Bone marrow (tissue), 2 donors: ENCODE data around the gene PRPH2.
A peak's percentile ranks its signal among the peaks of the same experiment; 100 is the strongest.
"Not testable (repeated sequence)": the region's sequence is repeated elsewhere in the genome, so short reads cannot be mapped to it uniquely, and the experiment has no call there.

Experiments used
- DNase-seq, 2 donors: peaks; one replicate each; lab custom pipeline; 2025; lab: John Stamatoyannopoulos, UW

PRPH2 gene

DNA sequence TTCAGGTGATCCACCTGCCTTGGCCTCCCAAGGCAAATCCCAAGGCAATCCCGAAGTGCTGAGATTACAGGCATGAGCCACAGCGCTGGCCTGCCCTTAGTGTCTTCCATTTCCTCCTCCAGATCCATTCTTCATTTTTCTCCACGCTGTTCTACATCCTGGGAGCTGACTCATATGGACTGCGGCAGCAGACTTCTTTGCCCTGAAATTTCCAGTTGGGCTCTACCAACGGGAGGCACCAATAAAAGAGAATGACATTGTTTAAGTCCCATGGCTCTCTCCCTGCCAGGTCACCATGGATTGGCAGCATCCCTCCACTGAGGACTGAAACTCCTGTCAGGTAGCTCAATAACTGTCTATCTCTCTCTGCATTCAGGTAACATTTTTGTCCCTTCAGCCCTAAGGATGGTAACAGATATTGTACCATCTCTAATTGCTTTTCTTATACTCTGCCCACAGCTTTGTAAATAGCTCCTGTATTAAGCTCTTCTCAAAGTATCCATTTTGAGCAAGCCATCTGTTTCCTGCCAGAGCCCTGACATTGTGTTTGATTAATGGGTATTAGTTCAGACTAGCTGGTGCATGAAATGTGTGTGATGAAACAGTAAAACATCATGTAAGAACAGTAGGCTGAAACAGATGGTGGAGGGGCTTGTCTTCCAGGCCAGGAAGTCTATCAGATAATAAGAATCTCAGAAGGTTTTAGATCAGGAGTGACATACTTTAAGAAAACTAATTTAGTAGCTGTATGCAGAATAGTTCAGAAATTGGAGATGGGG is 19.9 kb upstream of the PRPH2 start:
- DNase-seq, result peak in 1 of 2 donors; percentile 86

DNA sequence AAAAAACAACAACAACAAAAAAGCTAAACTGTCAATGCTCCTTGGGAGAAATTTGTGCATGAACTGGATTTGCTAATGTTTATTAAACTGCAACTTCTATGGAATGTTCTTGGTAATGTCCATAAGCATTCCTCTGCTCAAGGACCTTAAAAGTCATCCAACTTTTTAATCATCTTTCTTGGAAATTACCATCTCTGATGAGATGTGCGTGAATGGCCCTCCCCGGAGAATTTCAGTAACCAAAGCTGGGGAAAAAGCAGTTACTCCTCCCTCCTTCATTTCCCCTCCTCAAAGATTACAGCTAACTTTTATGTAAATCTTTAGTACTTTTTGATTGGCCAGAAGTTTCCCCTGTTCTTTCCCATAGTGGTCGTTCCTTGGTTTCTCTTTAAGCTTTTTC is 18.3 kb upstream of the PRPH2 start:
- no peak for DNase-seq

DNA sequence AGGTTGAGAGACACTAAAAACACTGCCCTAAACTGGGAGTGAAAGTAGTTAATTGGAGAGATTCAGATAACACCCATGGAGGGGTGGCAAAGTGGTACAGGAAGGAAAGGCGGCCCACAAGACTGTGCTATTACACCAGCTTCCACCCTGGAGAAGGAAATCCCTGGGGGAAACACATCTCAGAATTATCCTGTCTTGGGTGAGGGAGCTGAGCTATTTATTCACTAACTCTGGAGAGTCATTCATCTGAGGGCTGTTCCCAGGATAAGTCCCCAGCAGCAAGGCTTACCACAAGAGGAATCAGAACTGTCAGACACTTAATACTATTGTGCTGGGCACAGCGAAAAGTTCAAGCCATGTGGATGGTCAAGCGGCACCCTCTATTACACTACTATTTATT is 13.6 kb upstream of the PRPH2 start:
- no peak for DNase-seq

DNA sequence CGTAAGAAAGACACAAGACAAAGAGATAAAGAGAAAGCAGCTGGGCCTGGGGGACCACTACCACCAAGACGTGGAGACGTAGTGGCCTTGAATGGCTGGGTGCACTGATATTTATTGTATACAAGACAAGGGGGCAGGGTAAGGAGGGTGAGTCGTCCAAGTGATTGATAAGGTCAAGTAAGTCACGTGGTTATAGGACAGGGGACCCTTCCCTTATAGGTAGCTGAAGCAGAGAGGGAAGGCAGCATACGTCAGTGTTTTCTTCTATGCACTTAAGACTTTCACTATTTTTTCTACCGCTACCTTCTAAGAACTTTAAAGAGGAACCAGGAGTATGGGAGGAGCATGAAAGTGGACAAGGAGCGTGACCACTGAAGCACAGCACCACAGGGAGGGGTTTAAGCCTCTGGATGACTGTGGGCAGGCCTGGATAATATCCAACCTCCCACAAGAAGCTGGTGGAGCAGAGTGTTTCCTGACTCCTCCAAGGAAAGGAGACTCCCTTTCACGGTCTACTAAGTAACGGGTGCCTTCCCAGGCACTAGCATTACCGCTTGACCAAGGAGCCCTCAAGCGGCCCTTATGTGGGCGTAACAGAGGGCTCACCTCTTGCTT is 11.6 kb upstream of the PRPH2 start:
- DNase-seq, result not testable (repeated sequence)

DNA sequence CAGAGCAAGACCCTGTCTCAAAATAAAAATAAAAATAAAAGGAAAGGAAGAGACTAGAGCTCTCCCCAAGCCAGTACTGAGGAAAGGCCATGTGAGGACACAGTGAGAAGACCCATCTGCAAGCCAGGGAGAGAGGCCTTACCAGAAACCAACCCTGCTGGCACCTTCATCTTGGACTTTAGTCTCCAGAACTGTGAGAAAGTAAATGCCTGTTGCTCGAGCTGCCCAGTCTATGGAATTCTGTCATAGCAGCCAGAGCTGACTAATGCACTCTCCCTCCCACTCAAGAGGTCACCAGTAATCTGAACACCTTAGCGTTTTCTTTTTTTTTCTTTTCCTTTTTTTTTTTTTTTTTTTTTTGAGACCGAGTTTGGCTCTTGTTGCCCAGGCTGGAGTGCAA is 7.3 kb upstream of the PRPH2 start:
- DNase-seq, result no peak

DNA sequence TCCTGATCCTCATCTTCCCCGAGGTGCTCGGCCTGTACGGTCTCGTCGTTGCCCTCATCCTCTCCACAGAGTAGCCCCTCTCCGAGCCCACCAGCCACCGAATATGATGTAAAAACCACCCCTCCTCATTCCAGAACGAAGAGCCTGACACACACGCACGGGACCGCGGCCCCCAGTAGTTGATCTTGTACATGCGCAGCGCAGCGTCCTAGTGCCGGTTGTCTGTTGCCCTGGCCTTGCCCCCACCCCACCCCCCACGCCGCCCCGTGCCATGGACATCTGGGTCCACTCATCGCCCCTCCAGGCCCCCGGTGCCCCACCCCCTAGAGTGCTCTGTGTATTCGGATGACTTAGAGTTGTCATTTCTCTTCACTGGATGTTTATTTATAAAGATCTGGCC is 5.2 kb upstream of the PRPH2 start:
- no peak for DNase-seq

DNA sequence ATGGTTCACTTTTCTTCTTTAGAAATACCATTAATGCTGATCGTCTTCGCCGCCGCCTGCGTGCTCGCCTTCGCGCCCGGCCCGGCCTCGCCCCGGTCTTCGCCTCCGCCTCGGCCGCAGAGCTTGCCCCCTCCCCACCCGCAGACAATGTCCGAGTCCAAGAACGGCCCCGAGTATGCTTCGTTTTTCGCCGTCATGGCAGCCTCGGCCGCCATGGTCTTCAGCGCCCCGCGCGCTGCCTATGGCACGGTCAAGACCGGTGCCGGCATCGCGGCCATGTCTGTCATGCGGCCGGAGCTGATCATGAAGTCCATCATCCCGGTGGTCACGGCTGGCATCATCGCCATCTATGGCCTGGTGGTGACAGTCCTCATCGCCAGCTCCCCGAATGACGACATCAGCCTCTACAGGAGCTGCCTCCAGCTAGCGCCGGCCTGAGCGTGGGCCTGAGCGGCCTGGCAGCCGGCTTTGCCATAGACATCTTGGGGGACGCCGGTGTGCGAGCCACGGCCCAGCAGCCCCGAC is 4.8 kb upstream of the PRPH2 start:
- no peak for DNase-seq

DNA sequence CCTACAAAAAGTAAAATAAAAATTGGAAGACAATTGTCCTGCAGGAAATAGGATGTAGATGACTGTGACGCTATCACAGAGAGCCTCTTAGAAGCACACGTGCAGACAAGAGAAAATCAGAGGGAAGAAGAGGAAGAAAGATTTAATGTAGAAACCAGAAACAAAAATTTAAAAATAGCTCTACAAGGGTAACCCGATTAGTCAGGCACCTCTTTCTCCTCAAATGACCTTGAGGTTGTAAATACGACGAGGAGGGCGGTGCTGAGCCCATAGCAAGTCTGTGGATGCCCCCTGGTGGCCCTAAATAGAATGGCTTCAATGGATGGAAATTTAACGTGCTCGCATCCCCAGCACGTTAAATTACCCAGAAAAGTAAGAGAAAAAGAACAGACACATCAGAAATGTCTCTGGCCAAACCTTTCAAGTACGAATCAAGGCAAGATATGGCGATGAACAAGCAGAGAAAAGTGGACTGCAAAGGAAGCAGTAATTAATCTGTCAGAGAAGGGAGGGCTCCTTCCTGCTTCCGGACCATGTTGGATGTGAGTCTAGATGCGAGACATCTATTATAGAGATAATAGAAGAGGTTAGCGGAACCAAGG is 4.2 kb upstream of the PRPH2 start:
- peak; percentile 7 to 76 for DNase-seq

DNA sequence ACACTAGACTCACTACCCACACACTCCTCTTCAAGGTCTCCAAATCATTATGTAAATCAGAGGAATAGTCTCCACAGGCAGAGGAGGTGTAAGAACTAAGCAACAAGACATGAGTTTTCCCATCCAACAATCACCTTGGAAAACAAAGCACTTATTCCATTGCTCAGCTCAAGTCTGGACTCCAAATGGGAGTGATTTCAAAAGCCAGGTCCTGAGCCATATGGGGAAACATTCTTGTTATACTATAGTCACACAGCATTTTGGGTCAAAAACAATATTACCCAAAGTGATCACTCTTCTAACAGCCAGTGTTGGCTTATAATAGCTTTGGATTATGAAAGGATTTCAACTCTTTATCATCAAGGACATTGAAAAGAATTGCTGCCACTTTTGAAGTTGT is 3.6 kb upstream of the PRPH2 start:
- no peak for DNase-seq

DNA sequence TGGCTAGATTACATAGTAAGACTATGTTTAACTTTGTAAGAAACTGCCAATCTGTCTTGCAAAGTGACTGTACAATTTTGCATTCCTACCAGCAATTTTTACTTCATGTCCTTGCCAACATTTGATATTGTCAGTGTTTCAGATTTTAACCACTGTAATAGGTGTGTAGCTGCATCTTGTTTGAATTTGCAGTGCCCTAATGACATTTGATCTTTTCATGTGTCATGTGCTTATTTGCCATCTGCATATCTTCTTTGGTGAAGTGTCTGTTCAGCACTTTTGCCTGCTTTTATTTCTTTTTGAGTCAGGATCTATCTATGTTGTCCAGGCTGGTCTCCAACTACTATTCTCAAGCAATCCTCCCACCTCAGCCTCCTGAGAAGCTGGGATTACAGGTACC is 2.4 kb upstream of the PRPH2 start:
- no peak for DNase-seq

DNA sequence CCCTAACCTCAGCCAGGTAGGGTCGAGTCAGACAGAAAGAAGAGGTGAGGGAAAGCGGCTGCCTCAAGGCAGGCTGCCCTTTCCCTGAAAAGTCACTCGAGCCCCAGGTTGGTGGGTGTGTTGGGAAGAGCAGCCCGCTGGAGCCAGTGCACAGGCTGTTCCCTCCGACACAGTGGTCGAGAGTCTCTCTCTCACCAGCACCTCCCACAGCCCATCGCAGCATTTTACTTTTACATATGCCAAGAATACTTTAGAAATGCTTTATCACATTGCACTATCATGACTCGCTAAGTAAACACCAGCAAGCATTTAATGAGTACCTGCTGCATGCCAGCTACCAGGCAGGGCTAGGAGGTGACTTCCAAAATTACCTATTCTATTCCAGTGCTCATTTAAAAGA is 1.7 kb downstream of the PRPH2 start:
- no peak for DNase-seq

DNA sequence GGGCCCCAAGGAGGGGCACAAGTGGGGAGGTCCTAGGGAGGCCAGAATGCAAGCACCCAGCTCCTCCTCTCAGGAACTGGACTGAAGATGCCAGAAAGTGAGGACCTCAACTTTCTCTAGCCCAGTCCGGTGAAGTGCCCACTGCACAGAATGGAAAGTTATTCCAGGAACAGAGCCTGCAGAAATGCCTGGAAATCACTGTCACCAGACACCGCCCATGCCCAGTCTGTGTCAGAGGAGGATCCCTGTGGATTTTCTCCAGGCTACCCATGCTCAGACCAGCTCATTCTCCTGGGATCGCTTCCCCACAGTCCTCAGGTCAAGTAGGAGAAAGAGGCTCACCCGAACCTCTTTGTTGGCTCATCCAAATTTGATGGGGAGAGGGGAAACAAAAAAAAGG is 6.5 kb downstream of the PRPH2 start:
- DNase-seq, result no peak

DNA sequence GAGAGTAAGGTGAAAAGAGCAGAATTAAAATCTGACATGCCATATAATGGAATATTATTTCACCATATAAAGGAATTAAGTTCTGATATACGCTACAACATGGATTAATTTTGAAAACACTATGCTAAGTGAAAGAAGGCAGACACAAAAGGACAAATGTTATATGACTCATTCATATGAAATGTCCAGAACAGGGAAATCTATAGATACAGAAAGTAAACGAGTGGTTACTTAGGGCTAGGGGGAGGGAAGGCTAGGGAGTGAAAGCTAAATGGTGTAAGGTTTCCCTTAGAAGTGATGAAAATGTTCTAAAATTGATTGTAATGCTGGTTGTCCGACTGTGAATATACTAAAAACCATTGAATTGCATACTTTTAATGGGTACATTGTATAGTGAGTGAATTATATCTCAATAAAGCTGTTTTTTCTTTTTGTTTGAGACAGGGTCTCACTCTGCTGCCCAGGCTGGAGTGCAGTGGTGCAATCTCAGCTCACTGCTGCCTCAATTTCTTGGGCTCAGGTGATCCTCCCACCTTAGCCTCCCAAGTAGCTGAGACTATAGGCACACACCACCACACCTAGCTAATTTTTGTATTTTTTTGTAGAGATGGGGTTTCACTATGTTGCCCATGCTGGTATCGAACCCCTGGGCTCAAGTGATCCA is 8.2 kb downstream of the PRPH2 start:
- peak in 1 of 2 donors; percentile 5 for DNase-seq

DNA sequence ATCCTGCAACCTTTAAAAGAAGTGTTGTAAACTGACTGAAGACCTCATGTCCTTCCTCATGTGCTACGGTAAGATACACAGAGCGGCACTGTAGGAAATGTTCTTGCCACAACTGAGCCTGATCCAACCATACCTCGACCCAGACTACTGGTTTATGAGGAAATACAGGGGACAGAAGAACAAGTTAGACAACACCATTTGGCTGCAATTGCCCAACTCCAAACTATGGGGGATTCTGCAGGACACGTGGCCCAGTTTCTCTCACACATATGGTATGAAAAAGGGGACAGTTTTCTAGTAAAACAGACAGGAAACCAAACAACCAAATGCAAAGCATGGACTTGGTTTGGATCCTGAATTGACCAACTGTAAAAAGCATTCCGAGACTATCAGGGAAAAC is 10.5 kb downstream of the PRPH2 start:
- DNase-seq, result no peak

DNA sequence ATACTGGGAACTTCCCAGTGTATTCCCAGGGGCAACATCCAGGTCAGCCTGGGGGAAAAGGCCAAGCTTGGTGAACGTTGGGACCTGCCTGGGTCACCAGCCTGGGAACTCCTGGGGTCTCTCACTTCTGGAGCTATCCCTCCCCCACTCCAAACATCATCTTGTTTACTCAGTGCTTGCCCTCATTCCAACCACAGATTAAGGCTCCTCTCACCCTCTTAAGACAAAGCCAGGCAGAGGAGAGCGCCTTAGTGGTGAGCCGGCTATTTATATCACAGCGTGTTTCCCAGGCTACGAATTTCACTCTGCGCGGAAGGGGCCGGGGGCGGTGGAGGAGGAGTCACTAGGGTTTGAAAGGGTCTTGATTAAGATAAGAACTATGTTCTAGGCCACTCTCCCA is 12.1 kb downstream of the PRPH2 start:
- DNase-seq, result no peak

DNA sequence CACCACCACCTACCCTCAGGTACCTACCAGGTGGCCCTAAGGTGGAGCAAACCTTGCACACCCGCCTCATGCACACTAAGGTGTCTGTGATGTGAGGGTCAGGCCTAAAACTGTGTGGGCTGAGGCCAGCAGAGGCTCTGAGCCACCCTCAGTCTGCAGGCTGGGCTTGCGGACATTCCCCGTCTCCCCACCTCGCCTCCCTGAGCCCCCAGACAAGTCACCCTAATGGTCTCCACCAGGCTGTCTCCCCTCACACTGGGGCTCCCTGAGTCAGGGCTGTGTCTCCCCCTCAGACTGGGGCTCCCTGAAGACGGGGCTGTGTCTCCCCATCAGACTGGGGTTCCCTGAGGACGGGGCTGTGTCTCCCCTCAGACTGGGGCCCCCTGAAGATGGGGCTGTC is 12.5 kb downstream of the PRPH2 start:
- no peak for DNase-seq

DNA sequence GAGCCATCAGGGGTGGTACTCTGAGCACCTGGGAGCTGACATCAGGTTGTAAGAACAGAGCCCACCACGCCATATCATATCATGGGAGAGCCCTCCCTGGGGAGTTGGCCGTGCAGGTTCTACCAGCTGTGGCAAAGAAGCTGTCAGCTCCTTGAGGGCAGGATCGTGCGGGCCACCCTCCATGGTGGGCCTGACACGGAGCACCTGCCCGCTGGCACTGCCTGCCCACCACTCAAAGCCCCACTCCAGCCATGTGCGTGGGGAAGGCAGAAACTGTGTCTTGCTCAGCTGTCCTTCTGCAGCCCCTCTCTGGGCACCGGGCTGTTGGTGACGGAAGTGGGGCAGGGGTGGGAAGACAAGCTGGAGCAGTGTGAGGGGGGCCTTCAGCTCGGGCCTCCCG is 14.3 kb downstream of the PRPH2 start:
- DNase-seq, result no peak

DNA sequence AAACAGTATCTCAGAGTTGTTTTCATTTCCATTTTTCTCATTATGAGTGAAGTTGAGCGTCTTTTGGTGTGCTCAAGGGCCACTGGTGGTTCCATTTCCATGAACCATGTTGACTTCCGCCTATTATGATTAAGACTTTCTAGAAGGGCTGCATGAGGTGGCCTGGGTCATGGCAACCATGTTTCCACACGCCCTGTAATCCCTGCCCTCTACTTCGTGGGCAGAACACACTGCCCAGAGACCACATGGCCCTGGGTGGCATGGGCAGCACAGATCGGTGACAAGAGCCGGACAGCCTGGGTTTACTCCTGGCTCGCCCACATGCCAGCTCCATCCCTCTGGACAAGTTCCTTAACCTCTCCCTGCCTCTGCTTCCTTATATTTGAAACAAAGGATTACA is 14.8 kb downstream of the PRPH2 start:
- DNase-seq, result no peak

DNA sequence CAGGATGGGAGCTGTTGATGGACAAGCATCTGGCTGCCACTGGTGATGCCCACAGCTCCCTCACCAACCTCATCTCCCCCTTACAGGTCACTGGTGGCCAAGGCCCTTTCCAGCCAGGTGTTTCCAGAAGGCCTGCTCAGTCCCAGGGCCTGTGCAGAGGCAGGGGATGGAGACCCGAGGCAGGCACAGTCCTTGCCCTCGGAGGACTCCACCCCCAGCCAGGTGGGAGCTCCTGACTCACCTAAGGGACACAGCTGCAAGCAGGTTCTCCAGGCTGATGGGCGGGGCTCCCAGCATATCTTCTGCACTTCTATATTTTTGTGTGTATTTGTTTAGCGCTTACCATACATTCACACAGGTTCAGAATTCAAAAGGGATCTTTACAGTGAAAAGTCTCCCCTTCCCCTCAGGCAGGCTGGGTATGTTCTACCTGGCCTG is 17.4 kb downstream of the PRPH2 start:
- no peak for DNase-seq

DNA sequence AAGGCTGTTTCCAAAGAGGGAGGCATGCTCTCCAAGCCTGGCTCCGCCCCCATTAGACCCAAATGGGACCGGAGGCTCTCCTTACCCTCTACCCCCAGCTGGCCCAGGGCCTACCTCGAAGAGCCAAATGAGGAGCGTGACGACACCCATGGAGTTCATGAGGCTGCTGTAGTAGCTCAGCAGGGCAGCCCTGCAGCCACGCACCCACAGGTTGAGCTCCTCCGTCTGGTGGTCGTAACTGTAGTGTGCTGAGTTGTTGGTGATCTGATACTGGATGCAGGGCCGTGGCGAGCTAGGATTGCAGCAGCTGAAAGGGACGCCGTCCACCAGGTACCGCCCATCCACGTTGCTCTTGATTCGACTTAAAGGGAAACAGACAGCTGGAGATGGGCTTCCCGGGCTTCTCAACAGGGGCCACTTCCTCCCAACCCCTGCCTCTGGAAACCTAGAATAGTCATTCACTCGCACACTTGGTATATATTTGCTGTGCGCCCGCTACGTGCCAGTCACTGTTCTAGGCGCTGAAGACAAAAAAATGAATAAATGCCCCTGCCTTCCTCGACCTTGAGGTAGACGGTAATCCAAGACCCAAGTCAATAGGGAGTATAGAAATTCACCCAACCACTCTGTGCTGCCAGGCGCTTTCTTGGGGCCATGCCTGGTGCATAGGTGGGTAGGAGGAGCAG is 18.0 kb downstream of the PRPH2 start:
- DNase-seq, result no peak

DNA sequence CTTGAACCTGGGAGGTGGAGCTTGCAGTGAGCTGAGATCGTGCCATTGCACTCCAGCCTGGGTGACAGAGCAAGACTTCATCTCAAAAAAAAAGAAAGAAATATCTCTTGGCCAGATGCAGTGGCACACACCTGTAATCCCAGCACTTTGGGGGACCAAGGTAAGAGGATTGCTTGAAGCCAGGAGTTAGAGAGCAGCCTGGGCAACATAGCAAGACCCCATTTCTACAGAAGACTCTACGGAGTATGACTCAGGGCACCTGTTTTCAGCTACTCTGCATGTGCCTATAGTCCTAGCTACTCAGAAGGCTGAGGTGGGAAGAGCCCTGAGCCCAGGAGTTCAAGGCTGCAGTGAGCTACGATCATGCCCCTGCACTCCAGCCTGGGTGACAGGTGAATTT is 19.6 kb downstream of the PRPH2 start:
- not testable (repeated sequence) for DNase-seq

DNA sequence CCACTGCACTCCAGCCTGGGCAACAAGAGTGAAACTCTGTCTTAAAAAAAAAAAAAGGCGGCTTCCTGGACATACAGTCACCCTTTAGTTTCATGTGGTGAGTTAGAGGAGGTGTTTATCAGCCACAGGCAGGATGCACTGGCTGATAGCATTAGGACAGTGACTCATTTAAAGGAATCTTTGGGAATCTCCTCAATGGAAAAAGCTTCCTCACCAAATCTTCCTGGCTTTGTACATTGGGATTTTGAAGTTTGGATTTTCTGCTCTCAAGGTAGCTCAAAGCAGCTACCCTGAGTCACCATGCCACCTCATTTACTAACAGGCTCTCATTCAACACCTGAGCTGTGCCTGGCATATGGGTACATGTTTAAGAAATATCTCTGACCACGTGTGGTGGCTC is 20.2 kb downstream of the PRPH2 start:
- no peak for DNase-seq
